GM23338 (cell line): ENCODE results near the gene FBN2. TPM values are rescaled to one million over a fixed set of nuclear protein-coding genes. Genes with fewer than 3 reads are reported as not detected.

Source experiments
- ATAC-seq: fragments of 200-7000 bp; cut with Tn5 transposase; 3 replicates; pipeline ENCODE4 v1.9.1; 2020
- DNase-seq: peaks from one replicate; pipeline ENCODE4 v3.0.0-alpha.2; 2015; ENCODE audit warnings: low spot score
- H2AFZ ChIP-seq: fragments of 200-600 bp; sonication (generic); 2 replicates; pipeline ENCODE4 v1.8.0; 2016; ENCODE audit warnings: antibody characterized with exemption, mild to moderate bottlenecking, moderate library complexity
- H3F3A ChIP-seq: fragments of 200-600 bp; sonication (generic); replicated peaks from 2 replicates; pipeline ENCODE4 v1.8.0; 2017; ENCODE audit warnings: antibody characterized with exemption, mixed run types, low read depth
- H3K27ac ChIP-seq: fragments of 200-600 bp; sonication (generic); 2 replicates; pipeline ENCODE4 v1.6.1; 2016; ENCODE audit warnings: low read depth
- H3K27me3 ChIP-seq: fragments of 200-600 bp; sonication (generic); 2 replicates; pipeline ENCODE4 v1.8.0; 2016; ENCODE audit warnings: mild to moderate bottlenecking, mixed run types, moderate library complexity; ENCODE audit not compliant: insufficient read depth
- H3K36me3 ChIP-seq: fragments of 200-600 bp; sonication (generic); 2 replicates; pipeline ENCODE4 v1.8.0; 2016; ENCODE audit warnings: mild to moderate bottlenecking; ENCODE audit not compliant: insufficient read depth
- H3K4me1 ChIP-seq: fragments of 200-600 bp; sonication (generic); 2 replicates; pipeline ENCODE4 v1.8.0; 2016; ENCODE audit warnings: mild to moderate bottlenecking, moderate library complexity; ENCODE audit not compliant: insufficient read depth
- H3K4me2 ChIP-seq: fragments of 200-600 bp; sonication (generic); 2 replicates; pipeline ENCODE4 v1.7.1; 2017; ENCODE audit warnings: mixed run types
- H3K4me3 ChIP-seq: fragments of 200-600 bp; sonication (generic); 2 replicates; pipeline ENCODE4 v1.6.1; 2016; ENCODE audit warnings: mixed run types
- H3K79me2 ChIP-seq: fragments of 200-600 bp; sonication (generic); replicated peaks from 2 replicates; pipeline ENCODE4 v1.8.0; 2017; ENCODE audit warnings: mild to moderate bottlenecking; ENCODE audit not compliant: insufficient read depth
- H3K9me2 ChIP-seq: fragments of 200-600 bp; sonication (generic); 2 replicates; pipeline ENCODE4 v1.8.0; 2017; ENCODE audit not compliant: insufficient read depth
- H4K20me1 ChIP-seq: fragments of 200-600 bp; sonication (generic); replicated peaks from 2 replicates; pipeline ENCODE4 v1.8.0; 2017; ENCODE audit warnings: mild to moderate bottlenecking; ENCODE audit not compliant: insufficient read depth
- H3K27ac Mint-ChIP-seq: 2 replicates; pipeline ENCODE4 v1.8.0; 2020; ENCODE audit warnings: inconsistent platforms, mild to moderate bottlenecking, moderate library complexity, mixed read lengths
- H3K27me3 Mint-ChIP-seq: 3 replicates; pipeline ENCODE4 v1.8.0; 2022; ENCODE audit warnings: low read depth, mild to moderate bottlenecking, moderate library complexity, mixed read lengths, inconsistent platforms; ENCODE audit not compliant: insufficient read depth, poor library complexity
- H3K36me3 Mint-ChIP-seq: 3 replicates; pipeline ENCODE4 v1.8.0; 2021; ENCODE audit warnings: low read depth, mild to moderate bottlenecking, inconsistent platforms, moderate library complexity, mixed read lengths
- H3K4me1 Mint-ChIP-seq: 3 replicates; pipeline ENCODE4 v1.8.0; 2020; ENCODE audit warnings: mild to moderate bottlenecking, inconsistent platforms, mixed read lengths
- H3K4me3 Mint-ChIP-seq: 3 replicates; pipeline ENCODE4 v1.8.0; 2021; ENCODE audit warnings: moderate library complexity, mild to moderate bottlenecking, inconsistent platforms, mixed read lengths
- H3K9me3 Mint-ChIP-seq: 3 replicates; pipeline ENCODE4 v1.8.0; 2020; ENCODE audit warnings: moderate library complexity, mild to moderate bottlenecking, inconsistent platforms, mixed read lengths
- CREB1 ChIP-seq: fragments of 250-450 bp; sonication (Bioruptor Pico); IDR thresholded peaks from 2 replicates; pipeline ENCODE4 v1.5.0; 2020; ENCODE audit warnings: low read depth, mild to moderate bottlenecking, moderate library complexity
- EZH2 ChIP-seq: fragments of 200-600 bp; sonication (generic); IDR thresholded peaks from one replicate; pipeline ENCODE4 v1.8.0; 2017; ENCODE audit warnings: antibody characterized with exemption, mild to moderate bottlenecking, low read depth; ENCODE audit not compliant: unreplicated experiment
- EZH2phosphoT487 ChIP-seq: fragments of 200-600 bp; sonication (generic); IDR thresholded peaks from one replicate; pipeline ENCODE4 v1.8.1; 2018; ENCODE audit warnings: antibody characterized with exemption; ENCODE audit not compliant: unreplicated experiment
- JUNB ChIP-seq: IDR thresholded peaks from one replicate; pipeline ENCODE4 v1.6.1; 2016; ENCODE audit warnings: antibody characterized with exemption; ENCODE audit not compliant: unreplicated experiment
- NANOG ChIP-seq: IDR thresholded peaks from 2 replicates; pipeline ENCODE4 v1.6.1; 2016; ENCODE audit warnings: antibody characterized with exemption, borderline replicate concordance
- POLR2AphosphoS5 ChIP-seq: IDR thresholded peaks from 2 replicates; pipeline ENCODE4 v1.6.1; 2016; ENCODE audit warnings: antibody characterized with exemption, low read depth
- STAT1 ChIP-seq: IDR thresholded peaks from one replicate; pipeline ENCODE4 v1.6.1; 2016; ENCODE audit warnings: antibody characterized with exemption; ENCODE audit not compliant: unreplicated experiment
- ZNF114 ChIP-seq: fragments of 250-450 bp; sonication (Bioruptor Pico); IDR thresholded peaks from 2 replicates; pipeline ENCODE4 v1.5.0; 2020; ENCODE audit warnings: mild to moderate bottlenecking, moderate library complexity
- ZNF331 ChIP-seq: fragments of 250-450 bp; sonication (Bioruptor Pico); IDR thresholded peaks from 2 replicates; pipeline ENCODE4 v1.5.0; 2020; ENCODE audit warnings: low read depth, mild to moderate bottlenecking, moderate library complexity
- polyA plus RNA-seq: library from polyadenylated mRNA; unstranded; fragments of >200 nt; fragmentation: Nextera tagmentation; extraction: Ambion mirVana; gene quantifications from 2 replicates; pipeline ENCODE4 v1.2.1, GENCODE V29; 2016
- total RNA-seq: library from RNA; depleted of rRNA; stranded (reverse); fragments of >200 nt; shearing (Covaris generic); gene quantifications from 2 replicates; pipeline ENCODE4 v1.2.3, GENCODE V29; 2014
- TF ChIP-seq, protein P1 (sequence below), 2 experiments: fragments of 200-600 bp in 1 of 2; sonication (generic) in 1 of 2; conservative IDR thresholded peaks; 2 replicates each; pipeline versions ENCODE4 v1.5.1 to v1.6.1; 2016 to 2017; ENCODE audit warnings: antibody characterized with exemption in 2 of 2, low read depth in 2 of 2, mild to moderate bottlenecking in 2 of 2, moderate library complexity in 1 of 2
- TF ChIP-seq, protein P2 (sequence below): IDR thresholded peaks from 2 replicates; pipeline ENCODE4 v1.6.1; 2016; ENCODE audit warnings: antibody characterized with exemption
- TF ChIP-seq, protein P3 (sequence below): IDR thresholded peaks from one replicate; pipeline ENCODE4 v1.6.1; 2018; ENCODE audit warnings: antibody characterized with exemption; ENCODE audit not compliant: unreplicated experiment

The FBN2 gene
- total and polyA plus RNA-seq, 2 experiments from 2014 or later = 2.6 to 13.6 TPM

DNA sequence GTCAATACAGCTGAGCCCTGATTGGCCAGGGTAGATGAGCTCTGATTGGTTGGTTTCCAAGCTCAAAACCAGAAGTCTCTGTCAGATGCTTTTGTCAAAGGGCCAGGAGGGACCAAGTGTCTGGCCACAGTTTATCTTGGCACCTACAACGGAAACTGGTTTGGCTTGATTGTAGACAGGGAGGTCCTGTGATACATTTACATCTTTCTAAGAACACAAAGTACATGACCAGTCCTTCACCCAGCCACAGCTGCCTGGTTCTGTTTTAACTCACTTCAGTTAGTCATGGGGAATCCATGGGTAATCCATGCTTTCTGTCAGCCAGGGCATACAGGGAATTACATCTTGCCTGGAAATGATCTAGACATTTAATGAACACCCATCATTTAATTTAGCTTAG, 283.3 kb downstream of the FBN2 start (continued):
- TF ChIP-seq, protein P1, sequence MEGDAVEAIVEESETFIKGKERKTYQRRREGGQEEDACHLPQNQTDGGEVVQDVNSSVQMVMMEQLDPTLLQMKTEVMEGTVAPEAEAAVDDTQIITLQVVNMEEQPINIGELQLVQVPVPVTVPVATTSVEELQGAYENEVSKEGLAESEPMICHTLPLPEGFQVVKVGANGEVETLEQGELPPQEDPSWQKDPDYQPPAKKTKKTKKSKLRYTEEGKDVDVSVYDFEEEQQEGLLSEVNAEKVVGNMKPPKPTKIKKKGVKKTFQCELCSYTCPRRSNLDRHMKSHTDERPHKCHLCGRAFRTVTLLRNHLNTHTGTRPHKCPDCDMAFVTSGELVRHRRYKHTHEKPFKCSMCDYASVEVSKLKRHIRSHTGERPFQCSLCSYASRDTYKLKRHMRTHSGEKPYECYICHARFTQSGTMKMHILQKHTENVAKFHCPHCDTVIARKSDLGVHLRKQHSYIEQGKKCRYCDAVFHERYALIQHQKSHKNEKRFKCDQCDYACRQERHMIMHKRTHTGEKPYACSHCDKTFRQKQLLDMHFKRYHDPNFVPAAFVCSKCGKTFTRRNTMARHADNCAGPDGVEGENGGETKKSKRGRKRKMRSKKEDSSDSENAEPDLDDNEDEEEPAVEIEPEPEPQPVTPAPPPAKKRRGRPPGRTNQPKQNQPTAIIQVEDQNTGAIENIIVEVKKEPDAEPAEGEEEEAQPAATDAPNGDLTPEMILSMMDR (conservative IDR thresholded peaks at IDR 0.05; ENCODE audit: low read depth in 2 of 2) = no peak
- TF ChIP-seq JUNB (no peak), NANOG (no peak), ZNF331 (CRISPR knock-in tag) (no peak), ZNF114 (no peak), EZH2 (no peak), STAT1 (no peak), CREB1 (CRISPR knock-in tag) (no peak)
- TF ChIP-seq, protein P2, sequence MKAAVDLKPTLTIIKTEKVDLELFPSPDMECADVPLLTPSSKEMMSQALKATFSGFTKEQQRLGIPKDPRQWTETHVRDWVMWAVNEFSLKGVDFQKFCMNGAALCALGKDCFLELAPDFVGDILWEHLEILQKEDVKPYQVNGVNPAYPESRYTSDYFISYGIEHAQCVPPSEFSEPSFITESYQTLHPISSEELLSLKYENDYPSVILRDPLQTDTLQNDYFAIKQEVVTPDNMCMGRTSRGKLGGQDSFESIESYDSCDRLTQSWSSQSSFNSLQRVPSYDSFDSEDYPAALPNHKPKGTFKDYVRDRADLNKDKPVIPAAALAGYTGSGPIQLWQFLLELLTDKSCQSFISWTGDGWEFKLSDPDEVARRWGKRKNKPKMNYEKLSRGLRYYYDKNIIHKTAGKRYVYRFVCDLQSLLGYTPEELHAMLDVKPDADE = no peak
- TF ChIP-seq, protein P3, sequence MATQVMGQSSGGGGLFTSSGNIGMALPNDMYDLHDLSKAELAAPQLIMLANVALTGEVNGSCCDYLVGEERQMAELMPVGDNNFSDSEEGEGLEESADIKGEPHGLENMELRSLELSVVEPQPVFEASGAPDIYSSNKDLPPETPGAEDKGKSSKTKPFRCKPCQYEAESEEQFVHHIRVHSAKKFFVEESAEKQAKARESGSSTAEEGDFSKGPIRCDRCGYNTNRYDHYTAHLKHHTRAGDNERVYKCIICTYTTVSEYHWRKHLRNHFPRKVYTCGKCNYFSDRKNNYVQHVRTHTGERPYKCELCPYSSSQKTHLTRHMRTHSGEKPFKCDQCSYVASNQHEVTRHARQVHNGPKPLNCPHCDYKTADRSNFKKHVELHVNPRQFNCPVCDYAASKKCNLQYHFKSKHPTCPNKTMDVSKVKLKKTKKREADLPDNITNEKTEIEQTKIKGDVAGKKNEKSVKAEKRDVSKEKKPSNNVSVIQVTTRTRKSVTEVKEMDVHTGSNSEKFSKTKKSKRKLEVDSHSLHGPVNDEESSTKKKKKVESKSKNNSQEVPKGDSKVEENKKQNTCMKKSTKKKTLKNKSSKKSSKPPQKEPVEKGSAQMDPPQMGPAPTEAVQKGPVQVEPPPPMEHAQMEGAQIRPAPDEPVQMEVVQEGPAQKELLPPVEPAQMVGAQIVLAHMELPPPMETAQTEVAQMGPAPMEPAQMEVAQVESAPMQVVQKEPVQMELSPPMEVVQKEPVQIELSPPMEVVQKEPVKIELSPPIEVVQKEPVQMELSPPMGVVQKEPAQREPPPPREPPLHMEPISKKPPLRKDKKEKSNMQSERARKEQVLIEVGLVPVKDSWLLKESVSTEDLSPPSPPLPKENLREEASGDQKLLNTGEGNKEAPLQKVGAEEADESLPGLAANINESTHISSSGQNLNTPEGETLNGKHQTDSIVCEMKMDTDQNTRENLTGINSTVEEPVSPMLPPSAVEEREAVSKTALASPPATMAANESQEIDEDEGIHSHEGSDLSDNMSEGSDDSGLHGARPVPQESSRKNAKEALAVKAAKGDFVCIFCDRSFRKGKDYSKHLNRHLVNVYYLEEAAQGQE = no peak

DNA sequence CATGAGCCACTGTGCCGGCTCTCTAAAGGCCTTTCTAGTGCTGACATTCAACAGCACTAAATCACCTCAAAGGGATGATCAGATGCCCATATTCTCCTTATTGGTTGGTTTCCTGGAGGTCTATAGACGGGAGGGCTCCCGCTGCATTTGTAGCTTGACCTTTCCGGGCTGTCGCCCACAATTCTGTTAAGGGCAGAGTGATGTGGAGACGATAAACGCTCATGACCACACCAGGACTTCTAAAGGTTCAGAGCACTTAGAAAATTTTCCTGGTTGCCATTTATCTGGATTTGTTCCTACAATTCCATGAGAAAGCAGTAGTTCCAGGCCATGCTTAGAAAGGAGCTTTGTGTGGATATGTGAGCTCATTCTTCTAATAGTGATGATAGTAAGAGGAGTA, 284.2 kb downstream of the FBN2 start:
- Histone ChIP-seq H3K79me2 (no peaks in the 10 kb centered on the region), H3K4me3 (no peak overlapping the region), H3K27me3 (no peaks in the 10 kb centered on the region), H4K20me1 (no peaks in the 10 kb centered on the region), H3K9me2 (peaks cover 15% of the 10 kb centered on the region; the same call in 1 of the 2 replicates), H3K27ac (no peak overlapping the region), H3F3A (no peaks in the 10 kb centered on the region), H3K36me3 (no peaks in the 10 kb centered on the region), H3K4me1 (no peaks in the 10 kb centered on the region), H3K4me2 (no peak overlapping the region), H2AFZ (no peak overlapping the region)
- H3K27ac Mint-ChIP-seq = no peak overlapping the region
- H3K4me3 Mint-ChIP-seq = no peak overlapping the region
- no peaks in the 10 kb centered on the region; the same call in 2 of the 3 replicates for H3K9me3 Mint-ChIP-seq
- no peak for DNase-seq
- peaks cover 2% of the 10 kb centered on the region for H3K27me3 Mint-ChIP-seq
- no peak for ATAC-seq
- no peaks in the 10 kb centered on the region for H3K4me1 Mint-ChIP-seq
- peaks cover 2% of the 10 kb centered on the region; the same call in 2 of the 3 replicates for H3K36me3 Mint-ChIP-seq
- TF ChIP-seq EZH2phosphoT487 (no peak), POLR2AphosphoS5 (no peak), EZH2 (no peak), CREB1 (CRISPR knock-in tag) (no peak), STAT1 (no peak), JUNB (no peak), ZNF114 (no peak), NANOG (no peak)
- TF ChIP-seq, protein P2 = no peak
- TF ChIP-seq, protein P3 = no peak
- TF ChIP-seq, protein P1 (conservative IDR thresholded peaks at IDR 0.05; ENCODE audit: low read depth in 2 of 2) = no peak
